Measurements from ENCODE around the gene ABCG5.

The ABCG5 gene

DNA sequence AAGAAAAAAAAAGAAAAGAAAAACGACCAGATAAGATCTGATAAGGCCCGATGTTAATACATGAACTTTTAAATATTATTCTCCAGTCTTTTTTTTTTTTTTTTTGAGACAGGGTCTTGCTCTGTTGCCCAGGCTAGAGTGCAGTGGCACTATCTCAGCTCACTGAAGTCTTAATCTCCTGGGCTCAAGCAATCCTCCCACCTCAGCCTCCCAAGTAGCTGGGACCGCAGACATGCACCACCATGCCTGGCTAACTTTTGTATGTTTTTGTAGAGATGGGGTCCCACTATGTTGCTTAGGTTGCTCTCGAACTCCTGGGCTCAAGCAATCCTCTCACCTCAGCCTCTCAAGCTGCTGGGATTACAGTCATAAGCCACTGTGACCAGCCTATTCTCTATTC, 1.6 kb downstream of the ABCG5 start:
- no peak for TF ChIP-seq GATA1 (IDR thresholded peaks at IDR 0.05; ENCODE audit: low read depth, low read length)
- no peak for TF ChIP-seq POLR2A (IDR thresholded peaks at IDR 0.05; ENCODE audit: low read length)

DNA sequence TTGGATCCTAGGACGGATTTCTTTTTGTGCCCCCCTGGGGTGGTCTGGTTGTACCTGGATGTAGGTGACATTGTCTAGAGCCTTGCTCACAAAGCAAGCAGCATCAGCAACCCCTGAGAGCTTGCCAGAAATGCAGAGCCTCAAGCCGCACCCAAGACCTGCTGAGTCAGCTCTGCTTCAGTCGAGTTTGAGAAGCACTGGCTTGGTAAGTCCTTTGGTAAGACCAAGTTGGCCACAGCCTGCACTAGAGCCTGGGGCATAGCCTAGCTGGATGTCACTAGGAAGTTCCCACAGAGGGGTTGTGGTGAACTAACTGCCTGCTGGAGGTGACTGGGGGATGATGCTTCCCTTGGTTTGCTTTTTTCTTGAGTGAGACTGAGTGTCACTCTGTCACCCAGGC, 6.2 kb downstream of the ABCG5 start:
- no peak for TF ChIP-seq GATA1 (IDR thresholded peaks at IDR 0.05; ENCODE audit: low read depth, low read length)
- DNase-seq = peak in 1 of 2 experiments; percentile 7

More for the DNA sequence above, 1.6 kb downstream of the ABCG5 start:
- DNase-seq = no peak

DNA sequence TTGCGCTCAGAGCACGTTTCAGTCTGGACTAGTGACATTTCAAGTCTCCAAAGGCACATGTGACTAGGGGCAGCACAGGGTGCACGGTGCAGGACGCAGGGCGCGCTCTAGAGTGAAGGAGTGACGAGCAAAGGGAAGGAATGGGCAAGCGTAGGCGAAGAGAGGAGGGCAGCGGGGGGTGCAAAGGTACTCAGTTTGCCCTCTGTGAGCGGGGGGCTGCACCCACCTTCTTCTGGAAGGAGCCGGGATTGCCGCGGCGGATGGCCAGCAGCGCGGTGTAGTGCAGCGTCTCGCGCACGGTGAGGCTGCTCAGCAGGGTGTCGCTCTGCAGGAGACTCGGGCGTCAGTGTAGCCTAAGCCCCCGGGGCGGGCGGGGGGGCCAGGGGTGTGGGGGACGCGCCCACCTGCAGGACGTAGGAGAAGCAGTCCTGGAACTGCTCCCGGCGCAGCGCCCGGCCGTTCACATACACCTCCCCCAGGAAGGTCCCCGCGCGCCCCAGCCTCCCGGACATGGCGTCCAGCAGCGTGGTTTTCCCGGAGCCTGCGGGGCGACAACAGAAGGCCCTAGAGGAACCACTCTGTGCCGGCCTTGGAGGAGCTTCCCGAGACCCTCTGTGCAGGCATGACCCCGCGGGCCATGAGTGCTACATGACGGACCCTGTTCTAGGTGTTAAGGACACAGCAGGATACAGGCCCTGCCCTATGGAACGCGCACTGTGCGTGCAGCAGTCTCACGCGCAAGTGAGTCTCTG, 6.9 kb downstream of the ABCG5 start:
- TF ChIP-seq POLR2A (IDR thresholded peaks at IDR 0.05; ENCODE audit: low read length) (no peak), GATA1 (IDR thresholded peaks at IDR 0.05; ENCODE audit: low read depth, low read length) (no peak)
- DNase-seq = no peak

DNA sequence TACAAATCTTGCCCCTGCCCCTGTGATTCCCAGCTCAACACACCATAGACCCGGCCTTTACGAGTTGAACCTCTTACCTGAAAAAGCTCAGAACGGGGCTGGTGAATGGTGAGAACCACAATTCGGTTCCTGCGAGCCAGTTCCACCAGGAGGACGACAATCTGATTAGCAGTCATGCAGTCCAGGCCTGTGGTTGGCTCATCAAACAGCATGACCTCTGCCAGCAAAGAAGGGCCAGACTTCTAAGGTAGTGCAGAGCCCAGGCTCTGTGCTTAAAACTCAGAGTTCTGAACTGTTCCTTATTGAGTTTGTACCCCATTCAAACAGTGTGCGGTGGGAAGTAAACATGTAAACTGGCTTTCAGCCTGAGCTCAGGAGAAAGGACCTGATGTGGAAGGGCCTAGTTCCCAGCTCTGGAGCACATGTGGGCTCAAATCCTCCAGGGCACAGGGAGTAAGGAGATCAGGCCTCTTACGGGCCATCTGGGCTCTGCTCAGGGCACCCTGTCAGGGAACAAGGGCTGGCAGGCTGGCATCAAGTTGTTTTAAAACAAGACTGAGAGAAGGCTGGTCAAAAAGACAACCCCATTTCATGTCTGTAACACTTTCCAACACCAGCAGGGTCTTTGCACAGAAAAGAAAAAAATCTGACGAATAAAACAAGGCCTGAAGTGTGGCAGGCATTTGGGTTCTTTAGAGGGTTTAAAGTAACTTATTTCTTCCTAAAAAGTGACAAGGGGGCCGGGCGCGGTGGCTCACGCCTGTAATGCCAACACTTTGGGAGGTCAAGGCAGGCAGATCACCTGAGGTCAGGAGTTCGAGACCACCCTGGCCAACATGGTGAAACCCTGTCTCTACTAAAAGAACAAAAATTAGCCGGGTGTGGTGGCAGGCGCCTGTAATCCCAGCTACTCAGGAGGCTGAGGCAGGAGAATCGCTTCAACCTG, 12.1 kb downstream of the ABCG5 start:
- TF ChIP-seq POLR2A (IDR thresholded peaks at IDR 0.05; ENCODE audit: low read length) = no peak
- TF ChIP-seq GATA1 (IDR thresholded peaks at IDR 0.05; ENCODE audit: low read depth, low read length) = no peak
- no peak for DNase-seq

DNA sequence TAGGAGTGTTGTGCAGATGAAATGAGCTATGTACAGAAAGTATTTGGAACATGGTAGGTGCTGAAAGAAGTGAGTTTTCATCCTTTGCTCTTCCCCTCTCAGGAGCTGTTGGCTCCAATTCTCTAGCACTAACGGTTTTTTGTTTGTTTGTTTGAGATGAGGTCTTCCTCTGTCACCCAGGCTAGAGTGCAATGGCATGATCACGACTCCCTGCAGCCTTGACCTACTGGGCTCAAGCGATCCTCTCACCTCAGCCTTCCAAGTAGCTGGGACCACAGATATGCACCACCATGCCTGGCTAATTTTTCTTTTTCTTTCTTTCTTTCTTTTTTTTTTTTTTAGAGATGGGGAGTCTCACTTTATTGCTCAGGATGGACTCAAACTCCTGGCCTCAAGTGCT, 12.8 kb downstream of the ABCG5 start:
- no peak for DNase-seq
- TF ChIP-seq POLR2A (IDR thresholded peaks at IDR 0.05; ENCODE audit: low read length) (no peak), GATA1 (IDR thresholded peaks at IDR 0.05; ENCODE audit: low read depth, low read length) (no peak)

DNA sequence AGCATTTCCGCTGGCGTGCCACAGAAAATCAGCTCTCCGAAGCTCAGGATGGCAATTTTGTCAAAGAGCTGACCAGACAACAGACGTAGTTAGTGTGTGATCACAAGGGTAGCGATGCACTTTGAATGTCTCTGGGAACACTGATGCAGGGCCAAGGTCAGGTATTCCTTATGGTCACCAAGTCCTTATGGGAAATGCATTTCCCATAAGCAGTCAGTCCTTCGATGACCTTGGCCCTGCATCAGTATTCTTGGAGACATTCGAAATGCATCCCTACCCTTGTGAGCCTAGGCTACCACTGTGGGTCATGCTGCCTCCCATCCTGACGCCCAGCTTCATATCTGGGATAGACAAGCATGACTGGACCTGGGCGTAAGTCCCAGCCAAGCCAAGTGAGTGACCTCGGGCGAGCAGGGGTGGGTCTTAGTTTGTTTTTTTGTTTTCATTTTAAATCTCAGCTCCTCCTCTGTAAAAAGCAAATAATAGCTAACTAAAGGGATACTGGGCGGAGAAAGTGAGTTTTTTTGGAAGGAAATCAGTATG, 13.6 kb downstream of the ABCG5 start:
- TF ChIP-seq GATA1 (IDR thresholded peaks at IDR 0.05; ENCODE audit: low read depth, low read length) (no peak), POLR2A (IDR thresholded peaks at IDR 0.05; ENCODE audit: low read length) (no peak)
- no peak for DNase-seq

DNA sequence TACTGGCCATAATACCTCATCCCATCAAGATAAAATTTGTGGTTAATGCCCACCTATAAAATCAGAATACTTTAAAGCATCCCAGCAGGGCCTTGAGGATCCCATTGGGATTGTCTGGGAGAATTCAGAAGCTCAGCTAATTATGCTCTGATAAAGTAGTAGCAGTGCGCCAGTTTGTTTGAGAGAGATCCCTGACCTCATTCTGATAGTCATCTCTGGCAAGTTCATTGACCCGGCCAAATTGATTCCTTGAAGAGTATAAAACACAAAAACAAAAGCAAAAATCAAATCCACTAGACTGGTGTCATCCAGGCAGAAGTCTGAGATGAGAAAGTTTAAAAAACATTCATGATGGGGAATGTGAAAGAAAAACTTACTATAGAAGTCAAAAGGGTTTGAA, 14.1 kb downstream of the ABCG5 start:
- DNase-seq = no peak
- TF ChIP-seq POLR2A (IDR thresholded peaks at IDR 0.05; ENCODE audit: low read length) (no peak), GATA1 (IDR thresholded peaks at IDR 0.05; ENCODE audit: low read depth, low read length) (no peak)

DNA sequence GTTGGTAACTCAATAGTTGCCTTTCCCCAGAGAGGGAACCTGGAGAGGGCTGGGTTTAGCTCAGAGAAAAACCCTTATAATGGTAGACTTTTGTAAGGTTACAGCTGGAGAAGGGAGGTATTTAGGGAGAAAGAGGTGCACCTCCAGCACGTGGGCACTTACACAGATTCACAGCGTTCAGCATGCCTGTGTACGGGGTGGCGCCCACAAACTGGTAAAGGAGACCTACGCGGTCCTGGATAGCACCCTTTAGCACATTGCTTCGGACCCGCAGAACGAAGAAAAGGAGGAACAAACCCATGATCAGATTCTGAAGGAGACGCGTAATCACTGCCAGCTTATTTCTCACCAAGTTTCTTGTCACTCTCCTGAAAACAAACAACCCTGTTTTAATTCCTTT, 14.9 kb downstream of the ABCG5 start:
- TF ChIP-seq GATA1 (IDR thresholded peaks at IDR 0.05; ENCODE audit: low read depth, low read length) (no peak), POLR2A (IDR thresholded peaks at IDR 0.05; ENCODE audit: low read length) (no peak)
- no peak for DNase-seq

DNA sequence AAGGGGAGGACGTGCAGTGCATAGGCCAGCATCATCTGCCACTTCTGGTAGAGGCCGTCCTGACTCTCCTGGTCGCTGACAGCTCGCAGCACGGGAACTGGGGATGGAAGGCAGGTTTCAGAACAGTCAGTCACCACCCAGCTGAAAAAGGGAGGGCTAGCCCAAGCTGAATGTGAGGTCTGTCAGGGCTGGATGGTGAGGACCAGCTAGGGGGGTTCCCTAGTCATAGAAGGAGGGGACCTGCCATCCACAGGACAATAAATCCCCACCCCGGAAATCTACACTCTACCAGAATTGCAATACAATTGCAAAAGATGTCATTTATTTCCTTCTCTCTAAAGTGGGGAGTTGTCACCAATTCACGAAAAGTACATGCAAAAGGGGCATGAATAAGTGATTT, 15.8 kb downstream of the ABCG5 start:
- DNase-seq = no peak
- TF ChIP-seq GATA1 (IDR thresholded peaks at IDR 0.05; ENCODE audit: low read depth, low read length) (no peak), POLR2A (IDR thresholded peaks at IDR 0.05; ENCODE audit: low read length) (no peak)

DNA sequence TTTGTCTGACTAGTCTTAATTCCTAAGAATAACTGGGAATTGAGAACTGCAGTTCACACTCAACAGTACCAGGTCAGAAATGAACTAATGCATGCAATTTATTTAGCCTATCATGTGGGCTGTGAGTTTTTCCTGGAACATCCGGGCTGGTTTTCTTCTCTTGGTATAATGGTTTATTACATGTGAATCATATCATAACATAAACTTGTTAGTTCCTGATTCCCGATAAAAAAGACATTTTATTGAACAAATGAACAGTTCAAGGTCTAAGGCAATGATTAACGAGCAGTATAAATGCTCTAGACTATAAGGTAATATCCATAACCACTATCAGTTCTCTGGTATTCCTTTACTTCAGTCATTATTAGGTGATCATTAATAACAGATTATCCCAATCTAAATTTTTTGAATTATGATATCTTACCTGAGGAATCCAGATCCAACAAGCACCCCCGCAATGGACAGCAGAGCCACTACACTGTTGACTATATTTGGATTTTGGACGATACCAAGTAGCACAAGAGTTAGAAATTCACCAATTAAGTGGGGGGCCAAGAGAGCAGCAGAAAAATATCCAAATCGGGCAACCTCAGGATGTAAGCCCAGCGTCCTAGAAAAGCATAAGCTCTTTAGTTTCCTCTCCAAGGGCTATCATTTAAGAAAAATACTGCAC, 19.0 kb downstream of the ABCG5 start:
- TF ChIP-seq POLR2A (IDR thresholded peaks at IDR 0.05; ENCODE audit: low read length) (no peak), GATA1 (IDR thresholded peaks at IDR 0.05; ENCODE audit: low read depth, low read length) (no peak)
- no peak for DNase-seq

DNA sequence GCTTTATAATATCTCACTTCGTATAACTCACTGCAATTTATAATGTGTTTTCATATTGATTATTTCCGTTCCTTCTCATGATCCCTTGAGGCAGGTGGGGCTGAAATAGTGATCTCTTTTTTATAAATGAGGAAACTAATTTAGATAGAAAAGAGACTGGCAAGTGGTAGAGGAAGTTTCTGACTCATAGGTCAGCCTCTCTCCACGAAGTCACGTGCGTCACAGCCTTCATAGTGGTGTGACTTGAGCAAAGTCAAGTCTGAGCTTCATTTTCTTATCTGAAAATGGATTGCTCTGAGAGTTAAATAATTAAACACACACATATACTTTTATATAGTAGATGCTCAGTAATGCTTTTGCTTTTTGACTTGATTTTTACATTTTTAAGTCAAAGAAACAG, 19.9 kb downstream of the ABCG5 start:
- no peak for TF ChIP-seq GATA1 (IDR thresholded peaks at IDR 0.05; ENCODE audit: low read depth, low read length)
- no peak for TF ChIP-seq POLR2A (IDR thresholded peaks at IDR 0.05; ENCODE audit: low read length)
- DNase-seq = peak in 1 of 2 experiments; percentile 9

DNA sequence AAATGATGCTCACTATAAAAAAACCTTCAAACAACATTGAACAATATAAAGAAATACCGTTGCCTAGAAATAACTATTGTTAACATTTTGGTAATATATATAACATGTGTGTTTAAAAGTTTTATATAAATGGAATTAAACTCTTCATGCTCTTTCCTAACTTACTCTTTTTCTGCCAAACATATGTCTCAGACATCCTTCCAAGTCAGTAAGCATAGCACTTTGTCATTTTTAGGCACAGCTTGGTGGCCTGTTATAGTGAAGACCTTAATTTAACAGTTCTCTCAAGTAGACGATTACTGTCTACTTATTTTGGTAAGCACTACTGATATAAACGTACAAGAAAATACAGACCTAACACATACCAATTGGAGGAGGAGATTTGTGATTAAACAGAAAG, 23.9 kb downstream of the ABCG5 start:
- DNase-seq = no peak
- no peak for TF ChIP-seq GATA1 (IDR thresholded peaks at IDR 0.05; ENCODE audit: low read depth, low read length)
- TF ChIP-seq POLR2A (IDR thresholded peaks at IDR 0.05; ENCODE audit: low read length) = no peak

DNA sequence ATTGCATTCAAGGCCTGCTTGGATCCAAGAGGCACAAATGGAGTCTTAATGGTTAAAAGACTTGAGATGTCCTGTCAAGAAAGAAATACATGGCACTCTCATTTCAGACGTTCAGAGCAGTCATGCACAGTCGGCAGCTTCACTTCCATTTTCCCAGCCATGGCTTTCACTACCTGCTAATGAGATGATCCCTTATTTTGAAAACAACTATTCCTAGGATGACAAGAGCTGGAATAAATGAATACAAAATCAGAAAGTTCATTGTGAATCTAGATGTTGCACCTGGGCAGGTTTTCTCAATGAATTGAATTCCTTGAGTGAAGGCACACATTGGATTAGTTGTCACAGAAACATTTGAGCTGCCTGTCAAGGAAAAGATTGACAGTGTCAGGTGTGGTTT, 25.7 kb downstream of the ABCG5 start:
- TF ChIP-seq POLR2A (IDR thresholded peaks at IDR 0.05; ENCODE audit: low read length) (no peak), GATA1 (IDR thresholded peaks at IDR 0.05; ENCODE audit: low read depth, low read length) (no peak)
- no peak for DNase-seq

DNA sequence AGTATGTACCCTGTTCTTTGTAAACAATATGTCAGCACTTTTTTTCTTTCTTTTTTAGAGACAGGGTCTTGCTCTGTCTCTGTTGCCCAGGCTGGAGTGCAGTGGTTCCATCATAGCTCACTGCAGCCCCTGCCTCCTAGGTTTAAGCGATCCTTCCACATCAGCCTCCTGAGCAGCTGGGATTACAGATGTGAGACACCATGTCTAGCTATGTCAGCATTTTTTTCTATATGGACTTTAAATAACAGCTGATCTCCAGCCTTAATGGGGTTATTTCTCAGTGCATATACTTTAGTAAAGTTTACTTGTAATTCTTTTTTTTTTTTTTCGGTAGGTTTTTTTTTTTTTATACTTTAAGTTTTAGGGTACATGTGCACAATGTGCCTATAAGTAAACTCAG, 26.6 kb downstream of the ABCG5 start:
- no peak for DNase-seq
- TF ChIP-seq POLR2A (IDR thresholded peaks at IDR 0.05; ENCODE audit: low read length) = no peak
- no peak for TF ChIP-seq GATA1 (IDR thresholded peaks at IDR 0.05; ENCODE audit: low read depth, low read length)
